NCI-H2196 treated with DMSO at 0.1 percent for 48 hours (cell line): ENCODE data around the gene FNBP1L.
"Not testable (repeated sequence)": the region's sequence is repeated elsewhere in the genome, so short reads cannot be mapped to it uniquely, and the experiment has no call there.

ENCODE experiments used
- DNase-seq: peaks from one replicate; lab custom pipeline; 2025; ENCODE audit not compliant: unreplicated experiment; lab: John Stamatoyannopoulos, UW

FNBP1L gene

GRCh38 chr1:93588206-93588605, 140.3 kb downstream of the FNBP1L start:
- no peak for DNase-seq

GRCh38 chr1:93588955-93589354, 141.0 kb downstream of the FNBP1L start:
- no peak for DNase-seq

GRCh38 chr1:93591291-93591675, 143.4 kb downstream of the FNBP1L start:
- not testable (repeated sequence) for DNase-seq

- peak; percentile 89 for DNase-seq
Observed at GRCh38 chr1:93591676-93592550, 144.0 kb downstream of the FNBP1L start.

- DNase-seq: no peak
Observed at GRCh38 chr1:93592551-93592949, 144.6 kb downstream of the FNBP1L start.

- DNase-seq: no peak
Observed at GRCh38 chr1:93593854-93594602, 146.1 kb downstream of the FNBP1L start.

GRCh38 chr1:93594603-93594880, 146.6 kb downstream of the FNBP1L start:
- DNase-seq: no peak

- DNase-seq: no peak
Observed at GRCh38 chr1:93595266-93595665, 147.3 kb downstream of the FNBP1L start.

- no peak for DNase-seq
Observed at GRCh38 chr1:93595743-93596142, 147.8 kb downstream of the FNBP1L start.

GRCh38 chr1:93596329-93597089, 148.6 kb downstream of the FNBP1L start:
- DNase-seq: no peak

- no peak for DNase-seq
Observed at GRCh38 chr1:93597709-93598108, 149.8 kb downstream of the FNBP1L start.

- no peak for DNase-seq
Observed at GRCh38 chr1:93598396-93598795, 150.5 kb downstream of the FNBP1L start.

- DNase-seq: no peak
Observed at GRCh38 chr1:93598861-93599439, 151.0 kb downstream of the FNBP1L start.

- no peak for DNase-seq
Observed at GRCh38 chr1:93599479-93599878, 151.6 kb downstream of the FNBP1L start.

- no peak for DNase-seq
Observed at GRCh38 chr1:93600663-93601062, 152.7 kb downstream of the FNBP1L start.

- no peak for DNase-seq
Observed at GRCh38 chr1:93601686-93602085, 153.8 kb downstream of the FNBP1L start.

GRCh38 chr1:93602101-93602500, 154.2 kb downstream of the FNBP1L start:
- no peak for DNase-seq

- DNase-seq: no peak
Observed at GRCh38 chr1:93603106-93603505, 155.2 kb downstream of the FNBP1L start.

GRCh38 chr1:93603601-93604000, 155.7 kb downstream of the FNBP1L start:
- no peak for DNase-seq
